HG03457 (cell line): ENCODE measurements around the gene TMEM117.

Experiments used
- ATAC-seq: cut with Tn5 transposase; IDR thresholded peaks from one replicate; pipeline ENCODE4 v1.9.1; 2021; ENCODE audit warnings: moderate number of reproducible peaks; ENCODE audit not compliant: unreplicated experiment

The TMEM117 gene

GRCh38 chr12:44078273-44078672 lies 242.4 kb downstream of the TMEM117 start:
- ATAC-seq, result no peak

DNA sequence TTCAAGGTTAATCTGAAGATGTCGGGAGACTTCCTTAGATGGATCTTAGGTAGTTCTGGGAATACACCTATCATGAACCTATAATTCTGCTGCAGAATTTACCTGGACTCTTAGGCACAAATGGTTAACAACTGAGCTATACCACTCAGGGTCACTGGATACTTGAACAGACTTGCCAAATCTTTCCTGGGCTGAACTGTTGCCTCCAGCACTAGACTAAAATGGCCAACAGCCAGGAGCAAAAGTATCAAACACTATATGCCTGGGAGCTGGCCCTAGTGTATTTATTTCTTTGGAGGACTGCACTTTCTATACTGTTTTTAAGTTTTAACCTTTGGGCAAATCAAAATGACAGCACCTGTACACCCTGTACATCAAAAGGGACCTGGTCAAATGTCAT lies 252.8 kb downstream of the TMEM117 start:
- ATAC-seq, result no peak

- no peak for ATAC-seq
Measured at GRCh38 chr12:44091948-44092606, 256.2 kb downstream of the TMEM117 start.

- no peak for ATAC-seq
Measured at GRCh38 chr12:44098786-44099185, 262.9 kb downstream of the TMEM117 start.

DNA sequence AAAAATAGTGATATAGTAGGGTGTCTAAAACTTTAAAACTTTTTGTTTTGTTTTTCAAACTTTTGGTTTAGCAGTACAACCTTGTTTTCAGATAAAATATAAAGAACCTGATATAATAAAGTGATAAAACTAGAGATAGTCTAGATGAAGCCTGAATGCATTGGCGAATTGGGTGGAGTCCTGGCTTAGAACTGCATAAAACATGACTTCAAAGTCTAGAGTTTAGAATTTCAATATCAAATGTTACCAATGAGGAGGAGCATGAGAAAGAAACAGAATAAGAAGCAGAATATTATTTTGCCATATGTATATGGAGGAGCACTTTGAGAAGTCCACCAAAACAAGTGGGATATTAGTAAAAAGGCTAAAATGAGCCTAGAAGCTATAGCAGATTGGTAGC lies 263.6 kb downstream of the TMEM117 start:
- ATAC-seq, result no peak

DNA sequence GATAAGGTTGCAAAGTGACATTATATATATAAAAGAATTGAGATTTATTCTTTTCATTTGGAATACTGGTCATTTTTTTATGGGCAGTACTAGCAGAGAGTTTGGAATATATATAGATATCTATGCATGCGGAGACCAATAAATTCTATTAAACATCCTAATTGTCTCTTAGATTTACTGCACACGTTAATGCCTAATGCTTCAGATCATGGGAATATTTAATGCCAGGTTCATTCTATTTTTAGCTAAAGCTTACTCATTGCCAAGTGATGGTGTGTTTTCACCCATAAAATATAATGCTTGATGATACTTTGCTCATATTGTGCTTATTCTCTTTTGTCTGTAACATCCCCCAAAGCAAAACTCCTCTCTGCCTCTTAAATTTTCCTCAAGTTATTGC lies 264.4 kb downstream of the TMEM117 start:
- no peak for ATAC-seq

GRCh38 chr12:44101475-44101874 lies 265.6 kb downstream of the TMEM117 start:
- no peak for ATAC-seq

GRCh38 chr12:44114906-44115305 lies 279.0 kb downstream of the TMEM117 start:
- ATAC-seq, result no peak

DNA sequence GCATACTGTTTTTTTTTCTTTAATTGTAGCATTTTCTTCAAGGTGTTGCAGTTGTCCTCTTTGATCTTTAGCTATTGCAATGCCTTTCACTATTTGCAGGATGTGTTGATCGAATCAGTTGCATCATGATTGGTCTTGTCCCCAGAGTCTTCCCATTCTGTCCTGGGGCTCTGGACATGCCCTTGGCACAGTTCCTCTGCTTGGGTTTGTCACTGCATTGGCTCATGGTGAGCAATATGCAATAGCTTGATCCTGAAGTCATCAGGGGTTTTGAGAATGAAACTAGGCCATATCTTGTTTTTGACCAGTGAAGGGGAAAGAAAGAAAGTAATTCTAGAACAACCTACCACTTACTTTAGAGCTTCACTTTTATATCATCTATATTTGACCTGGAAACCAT lies 281.5 kb downstream of the TMEM117 start:
- ATAC-seq, result no peak

GRCh38 chr12:44118946-44119345 lies 283.1 kb downstream of the TMEM117 start:
- no peak for ATAC-seq

DNA sequence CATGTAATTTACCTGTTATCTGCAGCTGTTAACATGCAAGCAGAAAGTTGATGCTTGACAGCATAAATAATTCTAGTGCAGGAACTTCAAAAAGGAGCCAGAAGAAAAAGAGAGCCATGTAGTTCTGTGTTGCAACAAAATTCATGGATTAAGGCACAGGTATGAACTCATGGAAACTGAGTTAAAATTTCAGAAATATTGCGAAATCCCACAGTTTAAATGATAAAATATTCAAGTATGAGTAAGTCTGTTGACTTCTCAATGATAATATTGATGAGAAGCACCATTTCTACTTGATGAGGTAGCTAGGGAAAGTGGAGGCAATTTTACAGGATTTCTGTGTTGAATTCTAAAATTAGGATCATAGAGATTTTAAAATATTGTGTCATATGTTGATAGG lies 290.9 kb downstream of the TMEM117 start:
- no peak for ATAC-seq

GRCh38 chr12:44127966-44128710 lies 292.3 kb downstream of the TMEM117 start:
- no peak for ATAC-seq

DNA sequence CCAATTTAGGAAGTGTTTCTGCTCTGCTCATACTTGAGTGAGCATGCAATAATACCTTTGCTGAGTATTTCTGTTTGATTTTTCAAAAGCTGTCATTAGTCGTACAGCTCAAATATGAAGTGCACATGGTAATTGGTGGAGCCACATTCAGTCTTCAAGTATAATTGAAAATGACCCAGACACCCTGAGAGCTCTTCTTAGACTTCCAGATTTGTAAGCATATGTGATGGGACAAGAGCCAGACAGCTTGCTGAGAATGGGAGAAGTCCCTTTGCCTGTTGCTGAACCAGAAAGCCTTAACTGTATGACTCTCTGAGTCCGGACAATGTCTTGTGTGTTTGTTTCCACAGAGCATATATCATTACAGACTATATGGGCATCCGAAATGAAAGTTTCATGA lies 307.3 kb downstream of the TMEM117 start:
- ATAC-seq, result no peak

- no peak for ATAC-seq
Measured at GRCh38 chr12:44148936-44149335, 313.1 kb downstream of the TMEM117 start.

- ATAC-seq, result no peak
Measured at GRCh38 chr12:44154128-44154527, 318.2 kb downstream of the TMEM117 start.

GRCh38 chr12:44155358-44155757 lies 319.5 kb downstream of the TMEM117 start:
- ATAC-seq, result no peak

DNA sequence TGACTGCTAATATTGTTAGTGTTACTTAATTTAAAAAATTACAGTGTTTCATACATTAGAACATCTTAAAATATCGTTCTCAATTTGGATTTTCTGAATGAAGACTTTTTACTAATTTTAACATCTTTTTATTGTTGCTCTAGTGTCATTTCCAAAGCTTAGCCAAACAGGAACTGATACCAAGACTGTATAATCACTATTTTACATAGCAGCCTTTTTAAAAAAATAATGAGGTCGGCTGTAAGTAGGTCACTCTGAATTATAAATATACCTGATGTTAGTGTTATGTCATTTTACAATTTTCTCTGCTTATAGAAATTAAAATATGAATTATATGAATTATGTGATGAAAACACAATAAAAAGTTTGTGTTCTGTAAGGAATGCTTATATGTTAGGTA lies 321.5 kb downstream of the TMEM117 start:
- ATAC-seq, result no peak

DNA sequence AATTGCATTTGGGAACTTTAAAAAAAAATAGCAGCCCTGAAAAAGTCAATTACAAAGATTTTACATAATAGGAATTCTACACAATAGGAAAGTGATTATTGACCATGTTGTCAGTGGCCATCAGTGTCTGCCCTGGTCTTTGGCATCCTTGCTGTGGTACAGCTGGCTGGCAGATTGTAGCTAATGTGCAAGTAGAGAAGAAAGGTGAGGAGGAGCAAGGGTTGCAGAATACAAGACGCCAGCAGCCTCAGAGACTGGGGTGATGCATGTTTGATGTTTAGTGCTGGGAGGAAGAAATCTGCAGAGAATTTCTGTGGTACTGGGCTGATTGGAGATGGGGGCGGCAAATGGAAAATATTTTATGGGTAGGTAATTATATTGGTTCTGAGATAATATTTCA lies 322.9 kb downstream of the TMEM117 start:
- no peak for ATAC-seq

GRCh38 chr12:44159216-44159615 lies 323.3 kb downstream of the TMEM117 start:
- no peak for ATAC-seq

GRCh38 chr12:44159862-44160261 lies 324.0 kb downstream of the TMEM117 start:
- no peak for ATAC-seq

DNA sequence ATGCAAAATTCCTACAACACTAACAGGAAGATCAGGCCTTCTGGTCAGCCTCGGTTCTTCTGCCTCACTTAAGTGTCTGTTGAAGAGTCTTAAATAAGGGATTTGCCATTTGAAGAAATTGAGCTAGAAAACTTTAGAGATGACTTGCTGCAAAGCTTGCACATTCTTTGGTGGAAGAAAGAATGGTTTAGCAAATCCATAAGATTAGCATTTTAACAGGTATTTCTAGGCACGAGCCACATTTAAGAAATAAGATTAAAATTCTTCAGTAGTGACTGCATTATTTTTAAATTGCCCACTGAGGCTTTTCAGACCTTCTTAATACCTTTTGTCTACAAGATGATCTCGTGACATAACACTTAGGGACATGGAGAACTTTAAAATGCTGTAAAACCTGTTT lies 327.1 kb downstream of the TMEM117 start:
- ATAC-seq, result no peak

DNA sequence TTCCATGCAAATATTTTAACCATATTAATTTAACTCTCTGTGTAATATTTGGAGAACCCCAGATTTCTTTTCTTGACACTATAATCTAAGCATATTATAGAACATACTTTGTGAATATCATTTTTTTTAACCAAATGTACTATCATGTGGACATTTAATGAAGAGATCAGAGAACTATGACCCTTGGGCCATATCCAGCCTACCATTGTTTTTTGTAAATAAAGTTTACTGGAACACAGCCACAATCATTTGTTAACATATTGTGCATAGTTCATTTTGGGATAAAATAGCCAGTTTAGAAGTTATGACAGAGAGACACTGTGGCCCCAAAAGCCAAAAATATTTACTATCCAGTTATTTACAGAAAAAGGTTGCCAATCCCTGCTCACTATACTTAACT lies 338.2 kb downstream of the TMEM117 start:
- no peak for ATAC-seq
